GM12864 (cell line): ENCODE measurements around the gene SIGLEC7.

Source experiments
- DNase-seq: peaks from one replicate; pipeline ENCODE4 v3.0.0-alpha.2; 2011; ENCODE audit warnings: low read depth
- H3K4me3 ChIP-seq: 2 replicates; pipeline ENCODE4 v1.5.1; 2011; ENCODE audit warnings: mild to moderate bottlenecking, low read depth, low read length, control low read depth
- CTCF ChIP-seq: IDR thresholded peaks from 2 replicates; pipeline ENCODE4 v1.5.1; 2011; ENCODE audit warnings: low read depth, mild to moderate bottlenecking, moderate library complexity, low read length, control low read depth, inconsistent platforms; ENCODE audit errors: missing control alignments

Gene SIGLEC7

GRCh38 chr19:51097796-51098195 lies 44.3 kb upstream of the SIGLEC7 start:
- DNase-seq = no peak
- TF ChIP-seq CTCF = no peak
- no peak overlapping the region for H3K4me3 ChIP-seq

DNA sequence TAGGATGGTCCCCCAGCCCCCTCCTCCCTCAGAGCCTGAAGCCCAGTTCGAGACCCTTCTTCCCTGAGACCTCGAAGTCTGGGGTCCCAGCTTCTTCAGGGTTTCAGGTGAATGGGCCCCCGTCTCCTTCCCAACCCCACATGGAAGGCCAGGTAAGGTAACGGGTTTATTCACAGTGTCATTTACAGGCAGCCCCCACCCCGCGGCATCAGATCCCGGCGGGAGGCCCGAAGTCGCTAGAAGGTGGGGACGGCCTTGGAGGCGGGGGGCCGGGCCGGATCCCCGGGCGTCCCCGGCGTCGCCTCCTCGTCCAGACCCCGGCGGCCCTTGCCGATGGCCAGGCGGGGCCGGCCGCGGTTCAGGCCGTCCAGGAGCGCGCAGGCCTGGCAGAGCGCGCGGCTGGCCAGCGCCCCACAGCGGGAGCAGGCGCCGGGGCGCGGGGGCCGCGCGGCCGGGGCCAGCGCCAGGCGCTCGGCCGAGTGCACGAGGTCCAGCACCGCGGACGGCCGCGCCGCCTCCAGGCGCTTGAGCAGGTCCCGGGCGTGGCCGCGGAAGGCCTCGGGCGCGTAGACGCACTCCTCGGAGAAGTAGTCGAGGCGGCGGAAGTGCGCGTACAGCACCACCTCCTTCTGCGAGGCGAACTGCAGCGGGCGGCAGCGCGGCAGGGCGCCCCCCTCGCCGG lies 43.6 kb upstream of the SIGLEC7 start:
- H3K4me3 ChIP-seq = no peak overlapping the region
- no peak for DNase-seq
- no peak for TF ChIP-seq CTCF

DNA sequence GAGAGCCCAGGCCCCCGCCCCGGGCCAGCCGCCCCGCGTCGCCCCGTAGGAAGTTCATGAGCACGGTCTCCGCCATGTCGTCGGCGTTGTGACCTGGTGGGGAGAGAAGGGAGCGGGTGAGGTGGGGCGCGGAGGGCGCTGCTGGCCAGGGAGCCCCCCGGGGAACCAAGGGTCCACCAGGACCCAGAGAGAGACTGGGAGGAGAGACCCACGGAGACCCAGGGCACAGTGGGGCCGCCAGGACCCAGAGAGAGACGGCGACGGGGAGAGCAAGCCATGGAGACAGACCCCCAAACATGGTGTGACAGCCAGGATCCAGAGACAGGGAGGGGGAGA lies 43.1 kb upstream of the SIGLEC7 start:
- no peak overlapping the region for H3K4me3 ChIP-seq
- DNase-seq = no peak
- no peak for TF ChIP-seq CTCF

- no peak for TF ChIP-seq CTCF
- H3K4me3 ChIP-seq = no peak overlapping the region
- no peak for DNase-seq
These were observed 41.5 kb upstream of the SIGLEC7 start for GRCh38 chr19:51100601-51101000.

DNA sequence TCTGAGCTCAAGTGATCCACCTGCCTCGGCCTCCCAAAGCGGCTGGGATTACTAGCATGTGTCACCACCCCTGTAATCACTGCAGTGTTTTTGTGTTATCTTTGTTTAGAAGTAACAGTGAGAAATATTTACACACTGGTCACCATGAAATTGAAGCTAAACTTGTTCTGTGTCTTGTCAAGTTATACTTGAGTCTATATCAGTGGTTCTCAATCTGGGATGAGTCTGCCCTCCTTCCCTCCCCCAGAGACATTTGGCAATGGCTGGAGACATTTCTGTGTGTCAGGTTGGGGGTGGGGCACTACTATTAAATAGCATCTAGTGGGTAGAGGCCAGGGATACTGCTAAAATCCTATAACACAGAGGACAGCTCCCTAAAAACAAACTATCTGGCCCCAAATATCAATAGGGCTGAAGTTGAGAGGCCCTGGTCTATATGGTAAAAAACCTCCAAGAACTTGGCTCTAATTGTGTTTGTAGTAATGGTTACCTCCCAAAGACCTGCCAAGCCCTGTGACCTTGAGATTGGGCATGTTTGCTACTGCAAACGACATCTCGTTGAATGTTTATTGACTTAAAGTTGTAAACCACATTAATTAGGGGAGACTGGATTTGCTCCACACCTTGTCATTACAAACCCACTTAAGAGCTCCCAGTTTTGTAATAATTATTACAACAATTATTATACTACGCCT lies 40.8 kb upstream of the SIGLEC7 start:
- DNase-seq = no peak
- no peak for TF ChIP-seq CTCF
- no peak overlapping the region for H3K4me3 ChIP-seq

DNA sequence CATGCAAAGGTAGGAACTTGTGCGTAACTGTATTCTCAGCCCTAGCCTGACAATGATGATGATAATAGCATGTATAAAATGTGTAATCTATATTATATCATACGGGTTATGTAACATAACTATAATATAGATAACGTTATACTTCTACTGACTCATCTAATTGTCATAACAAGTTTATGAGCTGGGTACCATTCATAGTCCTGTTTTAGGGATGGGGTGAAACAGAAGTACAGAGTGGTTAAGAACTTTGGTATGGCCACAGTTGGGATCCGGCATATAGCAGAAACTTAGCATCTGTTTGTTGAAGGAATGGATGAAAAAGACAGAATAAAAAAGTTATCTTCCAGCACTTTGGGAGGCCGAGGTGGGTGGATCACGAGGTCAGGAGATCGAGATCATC lies 39.1 kb upstream of the SIGLEC7 start:
- TF ChIP-seq CTCF = no peak
- H3K4me3 ChIP-seq = no peak overlapping the region
- DNase-seq = no peak

DNA sequence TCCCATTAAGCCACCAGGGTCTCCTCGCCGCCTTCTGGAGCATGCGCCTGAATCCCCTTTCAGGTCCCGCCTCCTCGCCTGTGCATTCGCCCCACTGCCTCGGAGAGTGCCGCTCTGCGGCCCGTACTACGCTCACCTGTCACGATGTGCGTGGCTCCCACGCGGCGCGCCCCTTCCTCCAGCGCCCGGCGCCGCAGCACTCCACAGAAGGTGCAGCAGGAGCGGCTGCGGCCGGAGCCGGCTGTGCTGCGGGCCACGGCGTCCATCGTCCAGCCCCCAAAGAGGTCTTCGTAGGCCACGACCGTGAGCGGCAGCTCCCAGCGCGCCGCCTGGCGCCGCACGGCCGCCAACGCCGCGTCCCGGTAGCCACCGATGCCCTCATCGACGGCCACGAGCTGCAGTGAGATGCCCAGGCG lies 38.2 kb upstream of the SIGLEC7 start:
- DNase-seq = no peak
- H3K4me3 ChIP-seq = no peak overlapping the region
- TF ChIP-seq CTCF = no peak
